H1 (cell line): ENCODE results near the gene OPN1SW.

ENCODE experiments used
- CBX5 ChIP-seq: fragments of 300-800, 300-1000 bp; sonication (generic); IDR thresholded peaks from 2 replicates; pipeline ENCODE4 v1.7.1; 2016; ENCODE audit warnings: antibody characterized with exemption, low read length, low read depth
- CTCF ChIP-seq, 3 experiments: IDR thresholded peaks; 1 replicate in 2 of 3; 2 replicates in 1 of 3; pipeline versions ENCODE4 v1.5.1 to v1.6.1; 2011; ENCODE audit warnings: low read length in 3 of 3, mild to moderate bottlenecking in 3 of 3, inconsistent platforms in 2 of 3, low read depth in 1 of 3, moderate library complexity in 1 of 3; ENCODE audit not compliant: insufficient read depth in 1 of 3; ENCODE audit errors: control extremely low read depth in 1 of 3
- EP300 ChIP-seq, 2 experiments: IDR thresholded peaks; 1 replicate in 1 of 2; 2 replicates in 1 of 2; pipeline ENCODE4 v1.6.1; 2011 to 2012; ENCODE audit warnings: low read depth in 2 of 2, low read length in 2 of 2, mild to moderate bottlenecking in 2 of 2, borderline replicate concordance in 1 of 2, inconsistent platforms in 1 of 2, moderate library complexity in 1 of 2
- HDAC6 ChIP-seq: IDR thresholded peaks from one replicate; pipeline ENCODE4 v1.7.1; 2012; ENCODE audit warnings: low read depth, mild to moderate bottlenecking, inconsistent platforms, low read length, moderate library complexity
- NRF1 ChIP-seq: IDR thresholded peaks from 2 replicates; pipeline ENCODE4 v1.6.1; 2011; ENCODE audit warnings: mild to moderate bottlenecking, low read depth, low read length, improper control_type of control experiment
- POLR2A ChIP-seq, 2 experiments: IDR thresholded peaks; 1 replicate in 1 of 2; 2 replicates in 1 of 2; pipeline ENCODE4 v1.6.1; 2011; ENCODE audit warnings: low read depth in 2 of 2, low read length in 2 of 2, mild to moderate bottlenecking in 2 of 2; ENCODE audit errors: control extremely low read depth in 1 of 2
- TCF12 ChIP-seq: IDR thresholded peaks from 2 replicates; pipeline ENCODE4 v1.6.1; 2011; ENCODE audit warnings: low read depth, mild to moderate bottlenecking, low read length
- TEAD4 ChIP-seq: IDR thresholded peaks from 2 replicates; pipeline ENCODE4 v1.6.1; 2012; ENCODE audit warnings: low read depth, low read length, inconsistent platforms, mixed read lengths
- TF ChIP-seq, protein P1 (sequence below): IDR thresholded peaks from 2 replicates; pipeline ENCODE4 v1.6.1; 2011; ENCODE audit warnings: low read length, improper control_type of control experiment

- TF ChIP-seq EP300 (IDR thresholded peaks at IDR 0.05; ENCODE audit: borderline replicate concordance in 1 of 2, low read depth in 2 of 2, low read length in 2 of 2) (no peak), CTCF (IDR thresholded peaks at IDR 0.05; ENCODE audit: control extremely low read depth in 1 of 3, insufficient read depth in 1 of 3, low read depth in 1 of 3, low read length in 3 of 3) (no peak), NRF1 (no peak), HDAC6 (no peak), CBX5 (no peak), TEAD4 (no peak), POLR2A (IDR thresholded peaks at IDR 0.05; ENCODE audit: control extremely low read depth in 1 of 2, low read depth in 2 of 2, low read length in 2 of 2) (no peak), TCF12 (no peak)
- TF ChIP-seq, protein P1, sequence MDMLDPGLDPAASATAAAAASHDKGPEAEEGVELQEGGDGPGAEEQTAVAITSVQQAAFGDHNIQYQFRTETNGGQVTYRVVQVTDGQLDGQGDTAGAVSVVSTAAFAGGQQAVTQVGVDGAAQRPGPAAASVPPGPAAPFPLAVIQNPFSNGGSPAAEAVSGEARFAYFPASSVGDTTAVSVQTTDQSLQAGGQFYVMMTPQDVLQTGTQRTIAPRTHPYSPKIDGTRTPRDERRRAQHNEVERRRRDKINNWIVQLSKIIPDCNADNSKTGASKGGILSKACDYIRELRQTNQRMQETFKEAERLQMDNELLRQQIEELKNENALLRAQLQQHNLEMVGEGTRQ, result no peak
These were observed 37.0 kb upstream of the OPN1SW start for GRCh38 chr7:128812514-128813168.
